HEK293 (cell line): ENCODE data around the gene MAML3.

Experiments used
- CTCF ChIA-PET: fragments of 350-600 bp; formaldehyde crosslinking; extraction: SDS; loops from one replicate; lab custom pipeline; 2021; ENCODE audit warnings: antibody characterized with exemption; lab: Yijun Ruan, JAX
- POLR2A ChIA-PET: fragments of 300-600 bp; formaldehyde crosslinking; extraction: SDS; loops from one replicate; lab custom pipeline; 2020; ENCODE audit warnings: antibody characterized with exemption, inconsistent platforms; lab: Yijun Ruan, JAX
- H3K27ac ChIP-seq: fragments of 200-500 bp; sonication (Bioruptor generic); 2 replicates; pipeline ENCODE4 v1.5.1; 2014; ENCODE audit warnings: low read depth, low read length, control low read depth, inconsistent platforms; ENCODE audit errors: extremely low read depth
- H3K36me3 ChIP-seq, 2 experiments: fragments of 200-500 bp in 1 of 2; sonication (Bioruptor generic) in 1 of 2; 1 replicate in 1 of 2; 2 replicates in 1 of 2; pipeline ENCODE4 v1.5.1; 2014 to 2017; ENCODE audit warnings: inconsistent platforms in 2 of 2, low read length in 2 of 2; ENCODE audit not compliant: control insufficient read depth in 2 of 2, insufficient read depth in 1 of 2
- H3K4me1 ChIP-seq: fragments of 200-500 bp; sonication (Bioruptor generic); 2 replicates; pipeline ENCODE4 v1.5.1; 2014; ENCODE audit warnings: mild to moderate bottlenecking, low read length, inconsistent platforms; ENCODE audit not compliant: control insufficient read depth, insufficient read depth
- H3K4me3 ChIP-seq: 2 replicates; pipeline ENCODE4 v1.5.1; 2011; ENCODE audit warnings: low read depth, mild to moderate bottlenecking, control low read depth, low read length, moderate library complexity
- H3K9me3 ChIP-seq: fragments of 200-500 bp; sonication (Bioruptor generic); 2 replicates; pipeline ENCODE4 v1.5.1; 2014; ENCODE audit warnings: low read depth, low read length, inconsistent platforms; ENCODE audit not compliant: control insufficient read depth, insufficient read depth
- BCL11A ChIP-seq: fragments of 450-650 bp; formaldehyde crosslinking; IDR thresholded peaks from 2 replicates; pipeline ENCODE4 v1.5.1; 2016; ENCODE audit warnings: low read depth, missing biosample characterization, missing genetic modification characterization
- GFI1B ChIP-seq: fragments of 450-650 bp; formaldehyde crosslinking; IDR thresholded peaks from 2 replicates; pipeline ENCODE4 v1.5.1; 2016; ENCODE audit warnings: missing biosample characterization, missing genetic modification characterization
- GLI4 ChIP-seq: fragments of 450-650 bp; formaldehyde crosslinking; IDR thresholded peaks from 2 replicates; pipeline ENCODE4 v1.5.1; 2016; ENCODE audit warnings: missing biosample characterization, missing genetic modification characterization
- KLF17 ChIP-seq: fragments of 450-650 bp; formaldehyde crosslinking; IDR thresholded peaks from 2 replicates; pipeline ENCODE4 v1.5.1; 2016; ENCODE audit warnings: missing biosample characterization, missing genetic modification characterization
- KLF9 ChIP-seq: fragments of 450-650 bp; formaldehyde crosslinking; IDR thresholded peaks from 2 replicates; pipeline ENCODE4 v1.5.1; 2016; ENCODE audit warnings: missing biosample characterization, missing genetic modification characterization, low read depth
- RBAK ChIP-seq: fragments of 450-650 bp; formaldehyde crosslinking; IDR thresholded peaks from 2 replicates; pipeline ENCODE4 v1.5.1; 2016; ENCODE audit warnings: missing biosample characterization, missing genetic modification characterization
- SALL2 ChIP-seq: fragments of 450-650 bp; formaldehyde crosslinking; IDR thresholded peaks from 2 replicates; pipeline ENCODE4 v1.5.0; 2017; ENCODE audit warnings: missing biosample characterization, mild to moderate bottlenecking, missing genetic modification characterization, borderline replicate concordance
- SCRT2 ChIP-seq: fragments of 450-650 bp; formaldehyde crosslinking; IDR thresholded peaks from 2 replicates; pipeline ENCODE4 v1.5.1; 2016; ENCODE audit warnings: missing biosample characterization, missing genetic modification characterization
- SP2 ChIP-seq: fragments of 450-650 bp; formaldehyde crosslinking; IDR thresholded peaks from 2 replicates; pipeline ENCODE4 v1.5.1; 2016; ENCODE audit warnings: missing biosample characterization, missing genetic modification characterization
- ZNF140 ChIP-seq: fragments of 450-650 bp; formaldehyde crosslinking; IDR thresholded peaks from 2 replicates; pipeline ENCODE4 v1.5.1; 2016; ENCODE audit warnings: missing biosample characterization, missing genetic modification characterization
- ZNF146 ChIP-seq: fragments of 450-650 bp; formaldehyde crosslinking; IDR thresholded peaks from 2 replicates; pipeline ENCODE4 v1.5.1; 2016; ENCODE audit warnings: missing biosample characterization, missing genetic modification characterization
- ZNF157 ChIP-seq: fragments of 450-650 bp; formaldehyde crosslinking; IDR thresholded peaks from 2 replicates; pipeline ENCODE4 v1.5.1; 2016; ENCODE audit warnings: missing biosample characterization, missing genetic modification characterization
- ZNF214 ChIP-seq: fragments of 450-650 bp; formaldehyde crosslinking; IDR thresholded peaks from 2 replicates; pipeline ENCODE4 v1.5.1; 2017; ENCODE audit warnings: missing biosample characterization, mild to moderate bottlenecking, missing genetic modification characterization, borderline replicate concordance
- ZNF23 ChIP-seq: fragments of 450-650 bp; formaldehyde crosslinking; IDR thresholded peaks from 2 replicates; pipeline ENCODE4 v1.5.1; 2016; ENCODE audit warnings: missing biosample characterization, missing genetic modification characterization, borderline replicate concordance
- ZNF549 ChIP-seq: fragments of 450-650 bp; IDR thresholded peaks from 2 replicates; pipeline ENCODE4 v1.5.1; 2018; ENCODE audit warnings: missing biosample characterization, missing genetic modification characterization, mild to moderate bottlenecking, inconsistent platforms, moderate library complexity
- ZNF585B ChIP-seq: fragments of 450-650 bp; formaldehyde crosslinking; IDR thresholded peaks from 2 replicates; pipeline ENCODE4 v1.5.1; 2016; ENCODE audit warnings: missing biosample characterization, missing genetic modification characterization
- ZNF624 ChIP-seq: fragments of 450-650 bp; formaldehyde crosslinking; IDR thresholded peaks from 2 replicates; pipeline ENCODE4 v1.5.1; 2017; ENCODE audit warnings: missing biosample characterization, missing genetic modification characterization
- ZNF654 ChIP-seq: fragments of 450-650 bp; formaldehyde crosslinking; IDR thresholded peaks from 2 replicates; pipeline ENCODE4 v1.5.1; 2016; ENCODE audit warnings: low read depth, missing biosample characterization, missing genetic modification characterization
- ZSCAN4 ChIP-seq: fragments of 450-650 bp; formaldehyde crosslinking; IDR thresholded peaks from 2 replicates; pipeline ENCODE4 v1.5.1; 2017; ENCODE audit warnings: missing biosample characterization, missing genetic modification characterization
- TF ChIP-seq, protein P1 (sequence below): fragments of 450-650 bp; formaldehyde crosslinking; IDR thresholded peaks from 2 replicates; pipeline ENCODE4 v1.5.1; 2016; ENCODE audit warnings: missing biosample characterization, missing genetic modification characterization
- TF ChIP-seq, protein P2 (sequence below): fragments of 450-650 bp; formaldehyde crosslinking; IDR thresholded peaks from 2 replicates; pipeline ENCODE4 v1.5.1; 2016; ENCODE audit warnings: missing biosample characterization, missing genetic modification characterization
- TF ChIP-seq, protein P3 (sequence below): IDR thresholded peaks from 2 replicates; pipeline ENCODE4 v1.6.1; 2011; ENCODE audit warnings: mild to moderate bottlenecking, low read depth, low read length, borderline replicate concordance

MAML3 gene

GRCh38 chr4:139719381-139720101, 434.4 kb downstream of the MAML3 start:
- no peak overlapping the region for H3K27ac ChIP-seq
- H3K4me1 ChIP-seq, result no peaks in the 10 kb centered on the region
- no peaks in the 10 kb centered on the region for H3K9me3 ChIP-seq
- CTCF ChIA-PET, result no interaction called here
- TF ChIP-seq ZNF157 (tag by site-specific recombination), result no peak
- no peak for TF ChIP-seq SALL2 (tag by site-specific recombination)
- TF ChIP-seq ZNF549 (tag by site-specific recombination), result no peak
- no peak for TF ChIP-seq ZNF23 (tag by site-specific recombination)
- TF ChIP-seq KLF9 (tag by site-specific recombination), result no peak
- TF ChIP-seq, protein P1, sequence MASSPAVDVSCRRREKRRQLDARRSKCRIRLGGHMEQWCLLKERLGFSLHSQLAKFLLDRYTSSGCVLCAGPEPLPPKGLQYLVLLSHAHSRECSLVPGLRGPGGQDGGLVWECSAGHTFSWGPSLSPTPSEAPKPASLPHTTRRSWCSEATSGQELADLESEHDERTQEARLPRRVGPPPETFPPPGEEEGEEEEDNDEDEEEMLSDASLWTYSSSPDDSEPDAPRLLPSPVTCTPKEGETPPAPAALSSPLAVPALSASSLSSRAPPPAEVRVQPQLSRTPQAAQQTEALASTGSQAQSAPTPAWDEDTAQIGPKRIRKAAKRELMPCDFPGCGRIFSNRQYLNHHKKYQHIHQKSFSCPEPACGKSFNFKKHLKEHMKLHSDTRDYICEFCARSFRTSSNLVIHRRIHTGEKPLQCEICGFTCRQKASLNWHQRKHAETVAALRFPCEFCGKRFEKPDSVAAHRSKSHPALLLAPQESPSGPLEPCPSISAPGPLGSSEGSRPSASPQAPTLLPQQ (tag by site-specific recombination), result no peak
- no peak for TF ChIP-seq KLF17 (tag by site-specific recombination)
- TF ChIP-seq ZSCAN4 (tag by site-specific recombination), result no peak
- no peak for TF ChIP-seq RBAK (tag by site-specific recombination)
- no peak for TF ChIP-seq ZNF146 (tag by site-specific recombination)
- TF ChIP-seq ZNF214 (tag by site-specific recombination), result no peak
- TF ChIP-seq, protein P2, sequence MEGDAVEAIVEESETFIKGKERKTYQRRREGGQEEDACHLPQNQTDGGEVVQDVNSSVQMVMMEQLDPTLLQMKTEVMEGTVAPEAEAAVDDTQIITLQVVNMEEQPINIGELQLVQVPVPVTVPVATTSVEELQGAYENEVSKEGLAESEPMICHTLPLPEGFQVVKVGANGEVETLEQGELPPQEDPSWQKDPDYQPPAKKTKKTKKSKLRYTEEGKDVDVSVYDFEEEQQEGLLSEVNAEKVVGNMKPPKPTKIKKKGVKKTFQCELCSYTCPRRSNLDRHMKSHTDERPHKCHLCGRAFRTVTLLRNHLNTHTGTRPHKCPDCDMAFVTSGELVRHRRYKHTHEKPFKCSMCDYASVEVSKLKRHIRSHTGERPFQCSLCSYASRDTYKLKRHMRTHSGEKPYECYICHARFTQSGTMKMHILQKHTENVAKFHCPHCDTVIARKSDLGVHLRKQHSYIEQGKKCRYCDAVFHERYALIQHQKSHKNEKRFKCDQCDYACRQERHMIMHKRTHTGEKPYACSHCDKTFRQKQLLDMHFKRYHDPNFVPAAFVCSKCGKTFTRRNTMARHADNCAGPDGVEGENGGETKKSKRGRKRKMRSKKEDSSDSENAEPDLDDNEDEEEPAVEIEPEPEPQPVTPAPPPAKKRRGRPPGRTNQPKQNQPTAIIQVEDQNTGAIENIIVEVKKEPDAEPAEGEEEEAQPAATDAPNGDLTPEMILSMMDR (tag by site-specific recombination), result no peak
- no peak for TF ChIP-seq BCL11A (tag by site-specific recombination)
- no peak for TF ChIP-seq ZNF624 (tag by site-specific recombination)
- TF ChIP-seq ZNF585B, result no peak
- TF ChIP-seq GFI1B, result no peak
- peaks cover 0 to 15% of the 10 kb centered on the region in 2 experiments; a peak in 1 of 3 replicates for H3K36me3 ChIP-seq
- H3K4me3 ChIP-seq, result no peak overlapping the region
- POLR2A ChIA-PET, result no interaction called here

- TF ChIP-seq ZNF654 (tag by site-specific recombination) (no peak), GLI4 (tag by site-specific recombination) (no peak), SP2 (tag by site-specific recombination) (no peak), ZNF140 (tag by site-specific recombination) (no peak), SCRT2 (tag by site-specific recombination) (no peak)
- TF ChIP-seq, protein P3, sequence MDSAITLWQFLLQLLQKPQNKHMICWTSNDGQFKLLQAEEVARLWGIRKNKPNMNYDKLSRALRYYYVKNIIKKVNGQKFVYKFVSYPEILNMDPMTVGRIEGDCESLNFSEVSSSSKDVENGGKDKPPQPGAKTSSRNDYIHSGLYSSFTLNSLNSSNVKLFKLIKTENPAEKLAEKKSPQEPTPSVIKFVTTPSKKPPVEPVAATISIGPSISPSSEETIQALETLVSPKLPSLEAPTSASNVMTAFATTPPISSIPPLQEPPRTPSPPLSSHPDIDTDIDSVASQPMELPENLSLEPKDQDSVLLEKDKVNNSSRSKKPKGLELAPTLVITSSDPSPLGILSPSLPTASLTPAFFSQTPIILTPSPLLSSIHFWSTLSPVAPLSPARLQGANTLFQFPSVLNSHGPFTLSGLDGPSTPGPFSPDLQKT, result no peak
- POLR2A ChIA-PET, result no interaction called here
- Histone ChIP-seq H3K4me1 (no peaks in the 10 kb centered on the region), H3K4me3 (no peak overlapping the region), H3K9me3 (no peaks in the 10 kb centered on the region), H3K36me3 (peaks cover 0 to 15% of the 10 kb centered on the region in 2 experiments; a peak in 1 of 3 replicates), H3K27ac (no peak overlapping the region)
- CTCF ChIA-PET, result interaction anchor here (0.5 kb wide), 1 partner anchor 63 kb away, joined by 3 read pairs; no protein-coding TSS in a partner anchor
Measured at GRCh38 chr4:139718833-139719232, 435.2 kb downstream of the MAML3 start.
